GM19023 (cell line): ENCODE results near the gene GALNT9.
"Not testable (repeated sequence)": the region's sequence is repeated elsewhere in the genome, so short reads cannot be mapped to it uniquely, and the experiment has no call there.

Experiments
- ATAC-seq: cut with Tn5 transposase; IDR thresholded peaks from one replicate; pipeline ENCODE4 v1.9.1; 2021; ENCODE audit warnings: mild to moderate bottlenecking, moderate library complexity; ENCODE audit not compliant: unreplicated experiment

Gene GALNT9

GRCh38 chr12:132267873-132268272, 61.5 kb downstream of the GALNT9 start:
- ATAC-seq: no peak

- no peak for ATAC-seq
Observed at GRCh38 chr12:132266802-132267201, 62.6 kb downstream of the GALNT9 start.

GRCh38 chr12:132266370-132266769, 63.0 kb downstream of the GALNT9 start:
- ATAC-seq: no peak

GRCh38 chr12:132265822-132266221, 63.6 kb downstream of the GALNT9 start:
- not testable (repeated sequence) for ATAC-seq

GRCh38 chr12:132265056-132265800, 64.2 kb downstream of the GALNT9 start:
- no peak for ATAC-seq

- no peak for ATAC-seq
Observed at GRCh38 chr12:132264086-132265010, 65.0 kb downstream of the GALNT9 start.

GRCh38 chr12:132263451-132264049, 65.8 kb downstream of the GALNT9 start:
- no peak for ATAC-seq

- ATAC-seq: no peak
Observed at GRCh38 chr12:132263061-132263360, 66.4 kb downstream of the GALNT9 start.

- ATAC-seq: no peak
Observed at GRCh38 chr12:132262256-132263060, 66.9 kb downstream of the GALNT9 start.

GRCh38 chr12:132261328-132262138, 67.9 kb downstream of the GALNT9 start:
- ATAC-seq: no peak

GRCh38 chr12:132260721-132261120, 68.7 kb downstream of the GALNT9 start:
- no peak for ATAC-seq

GRCh38 chr12:132259872-132260695, 69.3 kb downstream of the GALNT9 start:
- ATAC-seq: no peak

GRCh38 chr12:132259364-132259871, 70.0 kb downstream of the GALNT9 start:
- no peak for ATAC-seq

GRCh38 chr12:132258543-132258942, 70.8 kb downstream of the GALNT9 start:
- no peak for ATAC-seq

- no peak for ATAC-seq
Observed at GRCh38 chr12:132257955-132258490, 71.4 kb downstream of the GALNT9 start.

- ATAC-seq: no peak
Observed at GRCh38 chr12:132257206-132257954, 72.0 kb downstream of the GALNT9 start.

- ATAC-seq: no peak
Observed at GRCh38 chr12:132256646-132257045, 72.7 kb downstream of the GALNT9 start.

GRCh38 chr12:132255642-132256041, 73.7 kb downstream of the GALNT9 start:
- no peak for ATAC-seq
